HG03039 (cell line): ENCODE measurements around the gene PRSS12.

ENCODE experiments used
- ATAC-seq: cut with Tn5 transposase; IDR thresholded peaks from one replicate; pipeline ENCODE4 v1.9.1; 2021; ENCODE audit warnings: mild to moderate bottlenecking, moderate library complexity; ENCODE audit not compliant: unreplicated experiment

PRSS12 gene

GRCh38 chr4:118360106-118360505 lies 7.3 kb upstream of the PRSS12 start:
- no peak for ATAC-seq

DNA sequence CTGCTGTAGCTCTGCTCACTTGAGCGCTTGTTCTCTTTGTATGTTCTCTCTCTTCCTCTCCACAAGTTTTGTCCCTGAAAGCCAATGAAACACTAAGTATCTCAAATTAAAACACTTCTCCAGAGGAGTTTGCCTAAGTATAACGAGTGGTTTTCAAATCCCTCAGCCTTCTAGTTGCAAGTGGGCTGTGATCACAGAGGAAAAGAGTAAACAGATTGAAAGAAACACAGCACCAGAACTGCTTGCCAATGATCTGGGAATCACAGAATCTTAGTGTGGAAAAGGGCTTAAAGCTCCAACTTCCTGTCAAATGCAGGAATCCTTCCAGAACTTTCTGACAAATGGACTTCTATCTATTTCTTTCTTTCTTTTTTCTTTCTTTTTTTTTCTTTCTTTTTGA lies 4.8 kb upstream of the PRSS12 start:
- no peak for ATAC-seq

DNA sequence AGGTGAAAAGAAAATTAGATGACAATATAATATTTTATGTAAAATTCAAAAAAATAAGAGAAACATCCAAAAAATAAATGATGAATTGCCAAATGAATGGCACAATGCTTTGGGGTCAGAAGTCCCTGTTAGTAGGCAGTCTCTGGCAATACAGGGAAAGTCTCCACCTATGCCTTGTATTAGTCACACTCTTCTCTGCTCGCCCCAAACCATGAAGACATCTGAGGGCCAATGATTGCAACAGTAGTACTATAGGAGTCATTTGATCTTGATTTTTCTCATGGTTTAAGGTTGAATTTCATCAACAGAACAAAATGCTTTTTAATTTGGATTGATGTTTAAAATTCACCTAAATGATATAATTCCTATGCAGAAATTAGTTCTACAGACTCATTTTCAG lies 3.9 kb upstream of the PRSS12 start:
- ATAC-seq = no peak

DNA sequence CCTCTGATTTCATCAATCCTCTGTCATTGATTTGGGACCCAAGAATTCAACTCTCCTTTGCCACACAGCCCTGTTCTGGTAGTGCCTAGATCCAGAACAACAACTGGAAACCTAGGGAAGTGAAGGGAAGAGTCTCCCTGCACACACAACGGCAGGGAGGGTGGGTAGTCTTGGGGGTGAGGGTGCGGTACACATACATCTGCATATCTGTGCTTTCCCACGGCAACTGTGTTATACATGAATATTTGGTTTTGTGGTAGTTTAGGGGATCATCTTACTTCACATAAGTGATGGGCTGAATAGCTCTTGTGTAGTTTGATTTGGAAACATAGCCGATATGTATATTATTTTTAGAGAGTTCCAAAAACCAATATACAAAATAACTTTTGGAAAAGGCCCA lies 3.3 kb upstream of the PRSS12 start:
- no peak for ATAC-seq

- no peak for ATAC-seq
Observed at GRCh38 chr4:118354913-118355312, 2.1 kb upstream of the PRSS12 start.

GRCh38 chr4:118353534-118354030 lies 779 bp upstream of the PRSS12 start:
- ATAC-seq = no peak

DNA sequence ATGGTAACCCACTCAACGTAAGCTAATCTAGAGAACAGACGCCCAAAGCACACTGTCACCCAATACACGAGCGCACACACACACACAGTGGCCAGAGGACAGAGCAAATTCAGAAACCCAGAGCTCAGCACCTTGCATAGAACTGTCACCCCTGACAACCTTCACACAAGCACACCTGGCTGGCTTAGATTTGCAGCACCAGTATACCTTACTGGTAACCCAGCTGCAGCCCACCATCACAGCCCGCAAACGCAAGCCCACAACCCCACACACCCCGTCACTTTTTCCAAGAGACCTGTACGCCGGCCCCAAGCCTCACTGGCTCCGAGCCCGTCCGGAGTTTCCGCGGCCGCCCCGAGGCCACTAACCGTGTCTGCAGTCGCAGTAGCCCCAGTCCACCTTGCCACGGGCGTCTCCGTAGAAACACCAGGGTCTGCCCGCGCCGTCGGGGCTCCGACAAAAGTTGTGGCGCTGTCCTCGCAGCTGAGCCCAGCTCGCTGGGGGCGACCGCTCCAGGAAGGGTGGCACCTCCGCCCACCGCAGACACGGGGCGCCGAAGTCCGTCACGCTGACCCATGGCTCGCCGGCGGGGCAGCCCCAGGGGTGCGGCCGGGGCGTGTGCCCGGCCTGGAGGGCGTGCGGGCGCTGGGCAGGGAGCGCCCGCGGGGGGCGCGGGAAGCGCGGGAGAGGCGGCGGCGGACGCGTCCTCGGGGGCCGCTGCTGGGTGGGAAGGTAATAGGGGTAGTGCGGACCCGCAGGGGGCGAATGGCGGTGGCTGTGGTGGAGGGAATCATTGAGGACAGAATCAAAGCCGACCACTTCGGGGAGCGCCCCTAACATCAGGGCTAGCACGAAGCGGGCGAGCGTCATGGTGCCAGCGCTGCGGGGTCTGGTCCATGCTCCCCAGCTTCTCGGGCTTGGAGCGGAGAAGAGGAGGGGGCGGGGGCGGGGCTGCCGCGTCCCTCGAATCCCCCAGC lies 664 bp downstream of the PRSS12 start:
- ATAC-seq = peak; percentile 15

GRCh38 chr4:118350961-118351360 lies 1.8 kb downstream of the PRSS12 start:
- no peak for ATAC-seq

DNA sequence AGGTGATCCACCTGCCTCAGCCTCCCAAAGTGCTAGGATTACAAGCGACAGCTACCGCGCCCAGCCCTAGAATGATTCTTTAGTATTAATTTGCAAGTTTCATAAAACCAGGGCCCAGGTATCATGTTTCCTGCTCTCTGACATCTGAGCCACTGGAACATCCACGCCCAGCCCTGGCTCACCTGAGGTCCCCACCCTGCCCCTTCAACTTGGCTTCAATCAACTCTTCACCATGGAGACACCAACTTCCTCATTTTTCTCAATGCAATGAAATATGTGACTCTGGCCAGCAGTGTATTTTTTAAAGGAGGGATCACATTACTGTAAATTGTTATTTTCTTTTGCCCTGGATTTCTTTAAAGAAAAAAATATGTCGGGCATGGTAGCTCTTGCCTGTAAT lies 3.9 kb downstream of the PRSS12 start:
- no peak for ATAC-seq

DNA sequence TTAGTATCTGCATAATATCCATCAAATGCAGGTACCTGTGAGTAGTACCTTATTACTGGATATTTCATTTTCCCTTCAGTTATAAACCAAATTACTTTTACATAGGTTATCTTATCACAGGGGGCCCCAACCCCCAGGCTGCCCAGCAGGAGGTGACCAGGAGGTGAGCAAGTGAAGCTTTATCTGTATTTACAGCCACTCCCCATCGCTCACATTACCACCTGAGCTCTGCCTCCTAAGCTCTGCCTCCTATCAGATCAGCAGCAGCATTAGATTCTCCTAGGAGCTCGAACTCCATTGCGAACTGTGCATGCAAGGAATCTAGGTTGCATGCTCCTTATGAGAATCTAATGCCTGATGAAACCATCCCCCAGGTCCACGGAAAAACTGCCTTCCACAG lies 6.3 kb downstream of the PRSS12 start:
- ATAC-seq = no peak

DNA sequence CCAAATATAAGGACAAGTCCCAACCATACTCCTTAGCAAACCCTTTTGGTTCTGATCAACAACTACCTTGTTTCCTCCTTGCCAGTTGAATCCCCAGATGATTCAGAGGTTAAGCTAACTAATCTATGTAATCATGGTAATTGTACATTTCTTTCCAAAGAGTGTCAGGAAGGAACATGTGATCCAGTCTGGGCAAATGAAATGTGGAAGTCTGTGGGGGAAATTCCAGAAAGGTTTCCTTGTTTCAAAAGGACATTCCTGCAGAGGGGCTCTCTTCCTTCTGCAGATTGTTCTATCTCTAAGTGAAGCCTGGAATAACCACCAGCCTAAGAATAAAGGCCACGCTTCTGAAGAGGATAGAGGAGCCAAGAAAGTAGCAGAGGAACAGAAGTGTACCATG lies 7.0 kb downstream of the PRSS12 start:
- ATAC-seq = no peak

DNA sequence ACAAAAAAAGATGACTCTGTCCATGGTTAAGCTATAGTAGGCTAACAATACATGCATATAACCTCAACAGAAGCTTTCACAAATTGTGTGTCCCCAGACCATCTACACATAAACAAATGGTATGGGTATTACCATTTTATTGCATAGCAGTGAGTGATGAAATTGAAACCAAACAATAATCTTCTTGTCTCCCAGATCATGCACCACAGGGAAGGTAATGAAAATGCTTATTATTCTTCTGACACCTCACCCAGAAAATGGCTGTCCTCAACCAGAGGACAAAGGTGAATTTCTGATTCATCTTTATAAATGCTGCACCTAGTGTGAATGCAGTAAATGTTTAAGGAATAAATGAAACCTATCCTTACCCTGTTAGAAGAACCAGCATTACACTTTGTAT lies 8.0 kb downstream of the PRSS12 start:
- ATAC-seq = no peak

GRCh38 chr4:118343501-118343900 lies 9.3 kb downstream of the PRSS12 start:
- ATAC-seq = no peak

DNA sequence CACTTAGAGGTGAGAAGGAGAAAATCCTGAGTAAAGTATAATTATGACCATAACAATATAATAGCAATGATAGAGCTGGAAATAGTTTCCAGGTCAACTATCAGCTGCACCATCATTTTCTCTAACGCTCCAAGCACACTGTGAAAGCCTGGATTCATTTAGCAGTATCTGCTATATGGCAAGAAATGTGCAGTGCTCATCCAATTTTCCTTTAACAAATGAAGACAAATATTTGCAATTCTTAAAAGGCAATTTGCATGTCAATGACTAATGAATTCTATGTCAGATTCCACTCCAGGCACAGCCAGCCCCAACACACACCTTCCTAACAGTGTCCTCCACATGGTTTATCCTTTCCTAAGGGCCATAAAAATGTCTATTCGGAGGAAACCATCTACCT lies 12.7 kb downstream of the PRSS12 start:
- ATAC-seq = no peak

- no peak for ATAC-seq
Observed at GRCh38 chr4:118338981-118339765, 13.6 kb downstream of the PRSS12 start.

GRCh38 chr4:118338518-118338917 lies 14.3 kb downstream of the PRSS12 start:
- ATAC-seq = no peak

DNA sequence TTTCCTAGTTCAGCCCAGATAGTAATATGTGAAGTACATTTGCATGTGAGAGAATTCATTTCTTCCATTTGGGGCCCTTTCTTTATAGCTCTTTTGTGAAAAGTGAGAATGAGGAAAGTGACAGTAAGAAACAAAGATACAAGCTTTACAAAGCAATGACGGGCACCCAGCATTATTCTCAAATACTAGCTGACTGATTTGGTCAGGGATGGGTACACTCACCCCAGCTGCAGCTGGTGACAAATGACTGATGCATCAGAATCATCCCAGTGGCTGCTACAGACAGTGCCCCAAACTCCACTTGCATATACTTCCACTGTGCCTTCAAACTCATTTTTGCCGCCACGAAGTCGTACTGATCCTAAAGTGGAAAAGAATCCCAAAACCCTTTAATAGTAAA lies 14.8 kb downstream of the PRSS12 start:
- no peak for ATAC-seq

GRCh38 chr4:118335774-118336173 lies 17.0 kb downstream of the PRSS12 start:
- ATAC-seq = no peak

- ATAC-seq = no peak
Observed at GRCh38 chr4:118335324-118335723, 17.5 kb downstream of the PRSS12 start.

- no peak for ATAC-seq
Observed at GRCh38 chr4:118331352-118331751, 21.5 kb downstream of the PRSS12 start.

DNA sequence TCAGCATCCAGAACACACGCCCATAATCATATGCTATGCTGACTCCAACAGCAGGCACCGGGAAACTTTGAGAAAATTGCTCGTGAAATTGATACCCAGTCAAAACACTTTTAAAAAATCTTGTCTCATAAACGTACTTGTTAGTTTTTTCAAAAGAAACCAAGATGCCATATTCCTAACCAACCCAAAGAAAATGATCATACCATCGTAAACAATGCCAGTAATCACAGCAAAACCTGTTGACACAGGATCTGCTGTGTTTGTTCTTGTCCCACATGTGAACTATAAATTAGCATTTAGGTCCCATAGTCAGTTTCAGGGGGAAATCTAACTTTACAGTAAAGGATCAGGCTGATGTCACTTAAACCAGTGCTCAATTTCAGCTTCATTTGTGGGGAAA lies 23.0 kb downstream of the PRSS12 start:
- no peak for ATAC-seq
